IPS DF 6.9 (cell line): Measurements from ENCODE around the gene TMEM217.

Experiments
- DNase-seq: peaks from one replicate; pipeline ENCODE4 v3.0.0-alpha.2; 2013; ENCODE audit warnings: low read depth, low spot score
- H3K27ac ChIP-seq: one replicate; pipeline ENCODE4 v1.5.1; 2013; ENCODE audit warnings: low read length, control low read depth
- H3K27me3 ChIP-seq: 2 replicates; pipeline ENCODE4 v1.6.1; 2013; ENCODE audit warnings: mild to moderate bottlenecking, low read length; ENCODE audit not compliant: control insufficient read depth, insufficient read depth
- H3K36me3 ChIP-seq: 2 replicates; pipeline ENCODE4 v1.6.1; 2013; ENCODE audit warnings: low read length; ENCODE audit not compliant: control insufficient read depth, insufficient read depth
- H3K4me1 ChIP-seq: 2 replicates; pipeline ENCODE4 v1.6.1; 2013; ENCODE audit warnings: low read length; ENCODE audit not compliant: control insufficient read depth, insufficient read depth
- H3K4me3 ChIP-seq: 2 replicates; pipeline ENCODE4 v1.5.1; 2013; ENCODE audit warnings: mild to moderate bottlenecking, low read length
- H3K9me3 ChIP-seq: 2 replicates; pipeline ENCODE4 v1.6.1; 2013; ENCODE audit warnings: low read length, inconsistent platforms; ENCODE audit not compliant: control insufficient read depth, insufficient read depth
- WGBS: extraction: QIAGEN DNeasy Blood & Tissue Kit; methylation state at CpG from one replicate; pipeline ENCODE4 v1.1.7; 2013; ENCODE audit warnings: mixed read lengths, missing lambda C conversion rate; ENCODE audit not compliant: insufficient read length, insufficient coverage; 5-methylcytosine and 5-hydroxymethylcytosine counted together

The TMEM217 gene

DNA sequence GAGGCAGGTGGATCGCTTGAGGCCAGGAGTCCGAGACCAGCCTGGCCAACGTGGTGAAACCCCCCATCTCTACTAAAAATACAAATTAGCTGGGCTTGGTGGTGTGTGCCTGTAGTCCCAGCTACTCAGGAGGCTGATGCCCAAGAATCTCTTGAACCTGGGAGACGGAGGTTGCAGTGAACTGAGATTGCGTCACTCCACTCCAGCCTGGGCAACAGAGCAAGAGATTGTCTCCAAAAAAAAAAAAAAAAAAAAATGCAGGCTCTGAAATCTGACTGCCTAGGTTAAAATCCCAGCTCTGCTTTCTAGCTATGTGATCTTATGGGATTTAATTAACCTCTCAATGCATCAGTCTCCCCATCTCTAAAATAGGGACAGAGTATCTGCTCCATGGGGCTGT, 3.3 kb upstream of the TMEM217 start:
- H3K4me1 ChIP-seq, result no peaks in the 10 kb centered on the region
- H3K36me3 ChIP-seq, result no peaks in the 10 kb centered on the region
- H3K27me3 ChIP-seq, result no peaks in the 10 kb centered on the region
- no peaks in the 10 kb centered on the region for H3K9me3 ChIP-seq
- H3K4me3 ChIP-seq, result no peak overlapping the region
- WGBS, result no CpG with 5 or more reads among the region's 5 CpGs
- DNase-seq, result no peak
- no peak overlapping the region for H3K27ac ChIP-seq

DNA sequence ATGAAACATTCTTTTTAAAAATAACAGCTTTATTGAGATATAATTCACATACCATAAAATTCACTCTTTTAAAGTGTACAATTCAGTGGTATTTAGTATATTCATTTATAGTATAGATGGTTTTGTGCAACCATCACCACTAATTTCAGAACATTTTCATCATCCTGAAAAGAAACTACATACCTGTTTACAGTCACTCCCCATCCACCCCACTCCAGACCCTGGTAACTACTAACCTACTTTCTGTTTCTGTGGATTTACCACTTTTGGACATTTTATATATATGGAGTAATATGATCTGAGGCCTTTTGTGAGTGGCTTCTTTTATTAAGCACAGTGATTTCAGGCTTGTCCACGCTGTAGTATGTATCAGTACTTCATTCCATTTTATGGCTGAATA, 2.5 kb upstream of the TMEM217 start:
- H3K27ac ChIP-seq, result no peak overlapping the region
- no peak overlapping the region for H3K4me3 ChIP-seq
- no peaks in the 10 kb centered on the region for H3K36me3 ChIP-seq
- H3K4me1 ChIP-seq, result no peaks in the 10 kb centered on the region
- WGBS, result no CpG with 5 or more reads among the region's 1 CpG
- no peaks in the 10 kb centered on the region for H3K9me3 ChIP-seq
- no peaks in the 10 kb centered on the region for H3K27me3 ChIP-seq
- DNase-seq, result no peak

- Histone ChIP-seq H3K4me1 (peaks cover under 1% of the 10 kb centered on the region; the same call in 1 of the 2 replicates), H3K4me3 (no peak overlapping the region), H3K9me3 (no peaks in the 10 kb centered on the region), H3K27me3 (no peaks in the 10 kb centered on the region), H3K36me3 (no peaks in the 10 kb centered on the region), H3K27ac (no peak overlapping the region)
- no CpG with 5 or more reads among the region's 2 CpGs for WGBS
- DNase-seq, result no peak
Measured at GRCh38 chr6:37260040-37260439, 2.1 kb upstream of the TMEM217 start.

- Histone ChIP-seq H3K27ac (no peak overlapping the region), H3K4me1 (peaks cover 2% of the 10 kb centered on the region; the same call in 1 of the 2 replicates), H3K27me3 (no peaks in the 10 kb centered on the region), H3K9me3 (no peaks in the 10 kb centered on the region), H3K4me3 (no peak overlapping the region), H3K36me3 (no peaks in the 10 kb centered on the region)
- no CpG with 5 or more reads among the region's 2 CpGs for WGBS
- DNase-seq, result no peak
Measured at GRCh38 chr6:37259191-37259590, 1.2 kb upstream of the TMEM217 start.

GRCh38 chr6:37258405-37259105, 611 bp upstream of the TMEM217 start:
- no peak overlapping the region for H3K27ac ChIP-seq
- H3K4me1 ChIP-seq, result peaks cover 2% of the 10 kb centered on the region; the same call in 1 of the 2 replicates
- DNase-seq, result no peak

DNA sequence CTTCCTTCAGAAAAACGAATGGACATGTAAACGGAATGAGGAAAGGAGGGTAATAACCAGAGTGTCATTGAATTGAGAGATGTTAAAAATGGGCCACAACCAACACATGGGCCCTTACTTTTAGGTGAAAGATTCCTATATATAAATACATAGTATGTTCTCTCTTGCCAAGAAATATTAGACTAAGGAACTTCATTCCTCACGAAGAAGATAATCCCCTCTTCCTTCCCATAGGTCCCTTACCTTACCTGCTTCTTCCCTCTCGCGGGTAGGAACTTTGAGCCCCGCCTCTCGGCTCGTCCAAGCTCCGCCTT, 667 bp downstream of the TMEM217 start:
- no CpG with 5 or more reads among the region's 9 CpGs for WGBS
- Histone ChIP-seq H3K36me3 (no peaks in the 10 kb centered on the region), H3K27ac (no peak overlapping the region), H3K27me3 (no peaks in the 10 kb centered on the region), H3K4me1 (peaks cover 2% of the 10 kb centered on the region; the same call in 1 of the 2 replicates), H3K4me3 (peak overlapping the region; percentile 4; the same call in 1 of the 2 replicates), H3K9me3 (no peaks in the 10 kb centered on the region)
- no peak for DNase-seq

More at GRCh38 chr6:37258405-37259105, 611 bp upstream of the TMEM217 start:
- Histone ChIP-seq H3K4me3 (peak overlapping the region; percentile 95), H3K9me3 (no peaks in the 10 kb centered on the region), H3K36me3 (no peaks in the 10 kb centered on the region), H3K27me3 (no peaks in the 10 kb centered on the region)
- WGBS, result no CpG with 5 or more reads among the region's 11 CpGs

GRCh38 chr6:37256692-37257319, 1.1 kb downstream of the TMEM217 start:
- WGBS, result no CpG with 5 or more reads among the region's 12 CpGs
- H3K27me3 ChIP-seq, result no peaks in the 10 kb centered on the region
- DNase-seq, result no peak
- peak overlapping the region; percentile 4; the same call in 1 of the 2 replicates for H3K4me3 ChIP-seq
- H3K36me3 ChIP-seq, result no peaks in the 10 kb centered on the region
- H3K4me1 ChIP-seq, result peaks cover 2% of the 10 kb centered on the region; the same call in 1 of the 2 replicates
- H3K9me3 ChIP-seq, result no peaks in the 10 kb centered on the region
- H3K27ac ChIP-seq, result no peak overlapping the region

GRCh38 chr6:37254881-37255280, 3.1 kb downstream of the TMEM217 start:
- Histone ChIP-seq H3K9me3 (no peaks in the 10 kb centered on the region), H3K4me3 (no peak overlapping the region), H3K27me3 (no peaks in the 10 kb centered on the region), H3K27ac (no peak overlapping the region), H3K36me3 (no peaks in the 10 kb centered on the region), H3K4me1 (peaks cover 2% of the 10 kb centered on the region; the same call in 1 of the 2 replicates)
- WGBS, result no CpG with 5 or more reads among the region's 5 CpGs
- no peak for DNase-seq

- Histone ChIP-seq H3K4me1 (peaks cover 2% of the 10 kb centered on the region; the same call in 1 of the 2 replicates), H3K4me3 (no peak overlapping the region), H3K27me3 (no peaks in the 10 kb centered on the region), H3K9me3 (no peaks in the 10 kb centered on the region), H3K36me3 (no peaks in the 10 kb centered on the region), H3K27ac (no peak overlapping the region)
- no peak for DNase-seq
Measured at GRCh38 chr6:37253486-37254007, 4.4 kb downstream of the TMEM217 start.

DNA sequence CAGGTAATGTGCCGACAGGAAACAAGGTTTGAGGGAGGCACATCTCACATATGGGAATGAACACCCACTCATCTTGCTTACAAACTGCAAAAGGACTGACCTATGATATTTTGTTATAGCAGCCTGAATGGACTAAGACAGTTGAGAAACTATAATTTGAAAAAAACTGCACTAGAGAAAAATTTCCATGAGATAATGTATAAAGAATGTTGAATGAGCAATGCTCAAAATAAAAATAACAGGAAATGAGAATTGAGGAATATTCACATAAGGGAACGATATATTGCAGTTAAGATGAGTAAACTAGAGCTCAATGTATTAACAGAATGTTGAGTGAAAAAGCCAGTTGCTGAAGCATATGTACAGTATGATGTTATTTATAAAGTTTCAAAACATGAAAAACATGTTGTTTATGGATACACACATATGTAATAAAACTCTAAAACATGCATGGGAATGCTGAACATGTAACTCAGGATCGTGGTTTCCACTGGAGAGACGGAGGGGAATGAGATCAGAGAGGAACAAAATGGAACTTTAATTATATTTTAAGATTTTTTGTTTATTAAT, 6.6 kb downstream of the TMEM217 start:
- Histone ChIP-seq H3K4me3 (no peak overlapping the region), H3K9me3 (no peaks in the 10 kb centered on the region), H3K4me1 (peaks cover 2% of the 10 kb centered on the region; the same call in 1 of the 2 replicates), H3K27ac (no peak overlapping the region), H3K27me3 (no peaks in the 10 kb centered on the region), H3K36me3 (no peaks in the 10 kb centered on the region)
- no peak for DNase-seq
- WGBS, result no CpG with 5 or more reads among the region's 4 CpGs
